Renal cortical epithelial cell (primary cell): ENCODE data around the gene VPS13D. TPM values are rescaled to one million over a fixed set of nuclear protein-coding genes. Genes with fewer than 3 reads are reported as not detected.

Experiments used
- DNase-seq: peaks from one replicate; pipeline ENCODE4 v3.0.0-alpha.2; 2011; ENCODE audit warnings: low read depth
- total RNA-seq: library from RNA; depleted of rRNA; stranded (reverse); fragments of >200 nt; gene quantifications from 2 replicates; pipeline ENCODE4 v1.2.3, GENCODE V29; 2014

Gene VPS13D, protein sequence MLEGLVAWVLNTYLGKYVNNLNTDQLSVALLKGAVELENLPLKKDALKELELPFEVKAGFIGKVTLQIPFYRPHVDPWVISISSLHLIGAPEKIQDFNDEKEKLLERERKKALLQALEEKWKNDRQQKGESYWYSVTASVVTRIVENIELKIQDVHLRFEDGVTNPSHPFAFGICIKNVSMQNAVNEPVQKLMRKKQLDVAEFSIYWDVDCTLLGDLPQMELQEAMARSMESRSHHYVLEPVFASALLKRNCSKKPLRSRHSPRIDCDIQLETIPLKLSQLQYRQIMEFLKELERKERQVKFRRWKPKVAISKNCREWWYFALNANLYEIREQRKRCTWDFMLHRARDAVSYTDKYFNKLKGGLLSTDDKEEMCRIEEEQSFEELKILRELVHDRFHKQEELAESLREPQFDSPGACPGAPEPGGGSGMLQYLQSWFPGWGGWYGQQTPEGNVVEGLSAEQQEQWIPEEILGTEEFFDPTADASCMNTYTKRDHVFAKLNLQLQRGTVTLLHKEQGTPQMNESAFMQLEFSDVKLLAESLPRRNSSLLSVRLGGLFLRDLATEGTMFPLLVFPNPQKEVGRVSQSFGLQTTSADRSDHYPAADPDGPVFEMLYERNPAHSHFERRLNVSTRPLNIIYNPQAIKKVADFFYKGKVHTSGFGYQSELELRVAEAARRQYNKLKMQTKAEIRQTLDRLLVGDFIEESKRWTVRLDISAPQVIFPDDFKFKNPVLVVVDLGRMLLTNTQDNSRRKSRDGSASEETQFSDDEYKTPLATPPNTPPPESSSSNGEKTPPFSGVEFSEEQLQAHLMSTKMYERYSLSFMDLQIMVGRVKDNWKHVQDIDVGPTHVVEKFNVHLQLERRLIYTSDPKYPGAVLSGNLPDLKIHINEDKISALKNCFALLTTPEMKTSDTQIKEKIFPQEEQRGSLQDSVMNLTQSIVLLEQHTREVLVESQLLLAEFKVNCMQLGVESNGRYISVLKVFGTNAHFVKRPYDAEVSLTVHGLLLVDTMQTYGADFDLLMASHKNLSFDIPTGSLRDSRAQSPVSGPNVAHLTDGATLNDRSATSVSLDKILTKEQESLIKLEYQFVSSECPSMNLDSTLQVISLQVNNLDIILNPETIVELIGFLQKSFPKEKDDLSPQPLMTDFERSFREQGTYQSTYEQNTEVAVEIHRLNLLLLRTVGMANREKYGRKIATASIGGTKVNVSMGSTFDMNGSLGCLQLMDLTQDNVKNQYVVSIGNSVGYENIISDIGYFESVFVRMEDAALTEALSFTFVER (N-terminal part only)
- total RNA-seq = 20.0 and 74.1 TPM in 2 replicates

DNA sequence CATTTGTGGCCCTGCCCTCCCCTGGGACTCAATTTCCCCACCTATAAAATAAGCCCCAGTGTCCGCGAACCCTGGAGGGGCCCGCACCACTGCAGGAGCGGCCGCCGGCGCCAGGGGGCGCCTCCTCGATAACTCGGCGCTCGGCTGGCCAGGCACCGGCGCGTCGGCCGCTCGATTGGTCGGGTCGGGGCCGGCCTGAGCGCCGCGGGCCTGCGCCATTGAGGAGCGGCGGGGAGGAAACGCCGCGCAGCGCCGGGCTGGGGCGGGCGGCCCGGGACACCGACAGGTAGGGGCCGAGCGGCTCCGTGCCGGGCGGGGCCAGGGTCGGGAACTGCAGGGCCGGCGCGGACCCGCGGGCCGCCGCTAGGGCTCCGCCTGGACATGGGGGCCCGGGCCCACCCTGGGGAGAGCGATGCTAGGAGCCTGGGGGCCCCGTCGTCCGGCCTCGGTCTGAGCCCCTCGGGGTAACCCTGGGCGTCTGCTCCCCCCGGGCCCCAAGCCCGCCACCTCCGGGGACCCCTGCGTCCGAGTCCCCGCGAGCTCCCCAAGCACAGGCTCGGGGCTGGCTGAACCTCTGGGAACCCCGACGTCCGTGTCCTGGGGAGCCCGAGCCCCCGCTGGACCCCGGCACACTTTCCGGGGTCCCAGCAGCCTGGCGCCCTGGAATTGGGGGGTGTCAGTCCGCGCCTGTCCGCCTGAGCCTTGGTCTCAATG is at the start of gene VPS13D:
TSS of gene VPS13D (plus strand) at position 196 of the 714 bp plus-strand sequence. CDS start 4,237 bp downstream, outside the sequence.
- DNase-seq = peak; percentile 22

DNA sequence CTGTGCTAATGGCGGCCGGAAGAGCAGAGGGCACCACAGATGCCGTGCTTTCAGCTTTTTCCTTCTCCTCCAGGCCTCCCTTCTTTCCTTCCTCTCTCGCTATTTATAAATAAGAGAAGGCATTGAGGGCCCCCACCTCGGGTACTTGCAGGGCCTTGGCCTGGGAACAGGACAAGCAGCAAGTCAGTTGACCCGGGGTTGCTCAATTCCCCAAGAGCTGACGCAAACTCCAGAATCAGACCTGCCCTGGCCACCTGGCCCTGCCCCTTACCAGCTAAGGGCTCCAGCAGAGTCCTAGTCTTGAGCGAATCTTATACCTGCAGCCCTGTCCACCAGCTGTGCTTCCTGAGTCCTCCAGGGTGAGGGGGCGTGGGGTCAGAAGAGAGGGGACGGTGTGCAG is 49.5 kb upstream of the VPS13D start:
- no peak for DNase-seq

DNA sequence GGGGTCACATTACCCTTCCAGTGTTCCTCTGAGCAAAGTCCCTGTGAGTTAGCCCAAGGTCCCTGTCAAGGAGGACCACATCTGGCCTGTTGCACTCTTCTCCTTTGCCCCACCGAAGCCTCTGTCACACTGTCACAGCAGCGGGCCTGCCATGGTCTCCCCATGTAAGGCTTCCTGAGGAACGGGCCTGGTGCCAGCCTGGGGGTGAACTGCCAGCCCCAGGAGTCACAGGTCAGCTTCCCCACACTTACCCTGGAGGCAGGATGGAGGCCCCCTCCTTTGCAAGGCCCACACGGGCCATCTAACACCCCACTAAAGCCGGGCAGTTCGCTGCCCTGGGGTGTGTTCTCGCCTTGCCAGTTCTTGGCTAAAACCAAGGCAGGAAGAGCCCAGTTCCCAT is 48.9 kb upstream of the VPS13D start:
- DNase-seq = no peak

DNA sequence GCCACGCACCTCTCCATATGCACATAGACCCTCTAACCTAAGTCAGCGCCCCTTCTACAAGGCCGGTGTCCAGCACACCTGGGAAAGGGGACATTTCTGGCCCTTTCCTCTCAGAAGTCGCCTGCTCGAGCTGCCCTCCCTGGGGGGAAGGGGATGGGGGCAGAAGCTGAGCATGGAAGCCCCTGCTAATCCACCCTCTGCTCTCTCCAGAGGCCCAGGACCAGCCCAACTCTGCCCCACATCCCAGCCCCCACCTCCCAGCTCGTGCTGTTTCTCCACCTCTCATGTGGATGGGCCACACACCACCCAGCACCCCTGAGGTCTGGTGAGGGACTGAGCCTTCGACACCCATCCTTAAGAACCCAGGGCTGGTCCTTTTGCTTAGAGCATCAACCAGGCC is 48.3 kb upstream of the VPS13D start:
- DNase-seq = no peak

DNA sequence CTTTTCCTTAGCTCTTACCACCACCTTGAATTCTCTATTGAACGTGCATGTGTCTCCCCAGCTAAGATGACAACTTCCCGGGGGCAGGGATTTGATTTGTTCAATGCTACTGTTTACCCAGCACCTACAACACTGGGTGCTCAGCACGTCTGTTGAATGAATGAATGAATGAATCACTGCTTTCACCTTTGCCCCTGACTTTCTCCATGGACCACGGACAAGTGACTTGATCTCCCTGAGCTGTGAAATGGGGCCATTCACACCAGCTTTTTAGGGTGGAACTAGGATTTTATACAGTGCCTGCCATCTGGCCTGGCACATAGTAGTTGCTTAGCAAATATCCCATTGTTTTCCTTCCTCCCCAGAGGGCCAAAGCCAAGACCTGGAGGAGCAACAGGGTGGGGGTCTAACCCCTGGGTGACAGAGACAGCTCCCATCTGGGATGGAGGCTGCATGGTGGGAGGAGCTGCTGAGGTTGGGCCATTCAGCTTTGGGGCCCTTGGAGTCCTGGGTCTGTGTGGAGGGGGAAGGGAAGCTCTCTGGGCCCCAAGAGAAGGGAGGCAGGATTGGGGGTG is 47.3 kb upstream of the VPS13D start:
- DNase-seq = no peak

DNA sequence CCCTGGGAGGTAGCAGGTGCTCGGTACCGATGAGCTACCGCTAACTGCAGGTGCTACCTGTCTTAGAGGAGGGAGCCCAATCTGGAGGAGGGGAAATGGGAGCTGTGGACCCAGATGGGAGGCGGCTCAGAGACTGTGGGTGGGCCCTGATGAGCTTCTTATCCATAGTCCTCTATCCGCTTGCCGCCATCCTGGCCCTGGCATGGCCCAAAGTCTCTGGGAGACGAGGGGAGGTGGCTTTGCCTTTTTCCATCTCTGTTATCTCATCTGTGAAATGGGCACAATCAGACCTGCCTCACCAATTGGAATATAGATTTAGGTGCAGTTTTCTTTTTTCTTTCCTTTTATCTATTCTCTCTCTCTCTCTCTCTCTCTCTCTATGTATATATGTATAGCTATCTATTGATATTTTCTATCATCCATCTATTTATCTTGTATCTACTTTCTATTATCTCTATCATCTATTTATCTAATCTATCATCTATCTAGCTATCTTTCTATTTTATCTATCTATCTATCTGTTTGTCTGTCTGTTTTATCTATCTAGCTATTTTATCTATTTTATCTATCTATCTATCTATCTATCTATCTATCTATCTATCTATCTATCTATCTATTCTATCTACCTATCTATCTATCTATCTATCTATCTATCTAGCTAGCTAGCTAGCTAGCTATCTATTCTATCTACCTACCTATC is 46.6 kb upstream of the VPS13D start:
- no peak for DNase-seq

DNA sequence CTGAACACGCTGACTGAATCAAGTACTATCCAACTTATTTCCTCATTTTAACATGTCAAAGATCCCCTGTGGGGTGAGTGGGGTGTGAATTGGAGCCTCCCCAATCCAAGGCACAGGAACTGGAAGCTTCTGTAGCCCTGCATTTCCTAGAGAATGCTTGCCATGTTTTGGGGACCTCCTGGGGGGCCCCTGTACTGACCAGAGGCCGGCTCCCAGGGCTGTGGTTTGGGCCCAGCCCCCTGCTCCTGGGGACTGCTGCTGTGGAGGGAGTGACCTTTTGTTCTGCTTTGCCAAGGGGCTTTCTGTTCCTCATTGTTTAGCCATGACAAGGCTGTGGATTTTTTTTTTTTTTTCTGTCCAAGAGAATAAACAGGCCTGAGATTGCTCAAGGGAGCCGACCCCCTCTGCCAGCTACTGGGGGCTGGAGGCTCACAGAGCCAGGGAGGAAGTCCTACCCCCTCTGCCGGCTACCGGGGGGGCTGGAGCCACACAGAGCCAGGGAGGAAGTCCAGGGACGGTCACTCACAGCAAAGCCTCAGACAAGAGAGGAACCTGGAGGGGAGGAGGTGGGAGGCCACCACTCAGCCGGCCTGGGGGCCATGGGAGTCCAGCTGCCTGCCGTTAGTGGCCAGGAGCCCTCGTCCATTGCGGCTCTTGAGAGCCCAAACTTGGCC is 45.7 kb upstream of the VPS13D start:
- DNase-seq = peak; percentile 85

DNA sequence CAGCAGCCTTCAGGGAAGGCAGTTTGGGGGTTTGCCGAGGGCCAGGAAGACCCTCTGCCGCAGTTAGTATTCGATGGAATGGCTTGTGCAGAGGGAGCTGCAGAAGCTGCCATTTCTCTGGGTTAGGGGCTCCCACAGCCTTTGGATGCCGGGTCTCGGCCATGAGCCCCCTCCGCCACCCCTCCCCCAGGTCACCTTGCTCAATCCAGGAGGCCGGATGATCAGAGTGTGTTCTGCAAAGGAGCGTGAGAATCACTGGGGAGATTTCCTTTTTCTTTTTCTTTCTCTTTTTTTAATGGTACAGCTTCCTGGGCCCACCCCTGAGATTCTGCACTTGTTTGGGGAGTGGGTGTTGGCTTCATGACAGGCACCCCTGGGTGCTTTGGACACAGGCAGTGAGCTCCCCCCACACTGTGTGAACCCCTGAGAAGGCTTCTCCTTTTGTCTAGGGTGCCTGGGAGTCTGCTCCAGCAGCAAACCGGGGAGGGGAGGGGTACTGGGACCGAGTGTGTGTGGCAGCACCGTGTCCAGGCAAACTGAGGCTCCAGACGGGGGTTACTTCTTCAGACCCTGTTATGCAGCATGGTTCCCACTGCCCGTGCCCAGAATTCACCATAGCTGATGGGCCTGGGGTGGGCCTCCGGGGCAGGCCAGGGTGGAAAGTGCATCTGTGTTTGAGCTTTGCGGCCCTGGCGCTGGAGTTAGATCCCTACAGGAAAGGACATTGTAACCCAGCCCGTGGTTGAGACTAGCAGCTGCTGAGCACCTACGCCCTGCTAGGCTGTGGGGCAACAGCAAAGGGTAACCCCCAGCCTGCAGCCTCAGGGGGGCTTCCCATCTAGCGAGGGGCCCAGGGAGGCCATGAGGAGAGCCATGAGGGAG is 44.6 kb upstream of the VPS13D start:
- DNase-seq = no peak

DNA sequence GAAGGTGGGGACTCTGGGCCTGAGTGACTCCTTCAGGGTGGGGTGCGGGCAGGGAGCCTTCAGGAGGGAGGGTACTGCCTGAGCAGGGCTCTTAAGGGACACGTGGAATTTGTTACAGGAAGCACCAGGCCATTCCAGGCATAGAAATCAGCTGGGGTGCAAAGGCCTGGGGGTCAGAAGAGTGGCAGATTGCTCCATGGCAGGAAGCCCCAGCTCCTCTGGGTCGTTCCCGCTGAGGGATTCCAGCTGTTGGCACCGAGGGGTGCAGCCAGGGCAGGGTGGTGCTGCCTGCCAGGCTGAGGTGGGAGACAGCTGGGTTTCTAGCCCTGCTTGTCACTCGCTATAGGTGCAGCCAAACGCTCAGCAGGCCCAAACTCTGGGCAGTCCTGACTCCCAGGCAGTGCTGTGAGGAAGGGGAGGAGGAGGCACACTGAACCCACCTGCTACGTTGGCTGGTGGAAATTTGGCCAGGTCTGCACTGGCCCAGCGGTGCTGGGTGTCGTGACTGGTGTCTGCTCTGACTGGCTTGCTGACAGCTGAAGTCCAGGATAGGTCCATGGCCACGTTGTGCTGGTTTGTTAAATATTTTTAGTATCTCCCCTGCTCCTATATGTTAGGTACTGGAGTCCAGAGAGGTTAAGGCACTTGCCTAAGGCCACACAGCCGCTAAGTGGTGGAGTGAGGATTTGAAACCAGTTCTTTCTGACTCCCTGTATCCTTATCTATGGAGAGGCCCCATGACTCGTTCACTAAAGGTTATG is 43.7 kb upstream of the VPS13D start:
- DNase-seq = no peak

DNA sequence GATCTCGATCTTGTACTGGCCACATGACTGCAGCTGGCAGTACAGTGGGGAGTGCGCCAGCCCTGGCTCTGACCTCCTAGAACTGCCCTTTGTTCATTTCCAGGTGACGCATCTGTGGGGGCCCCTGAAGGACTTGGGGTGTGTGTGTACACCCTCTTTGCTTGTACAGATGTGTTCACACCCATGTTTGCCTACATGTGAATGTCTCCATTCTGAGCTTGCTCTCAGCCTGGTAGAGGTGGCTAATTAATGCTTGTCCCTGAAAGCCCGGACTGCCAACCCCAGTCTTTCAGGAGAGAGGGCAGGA is 43.2 kb upstream of the VPS13D start:
- DNase-seq = no peak

DNA sequence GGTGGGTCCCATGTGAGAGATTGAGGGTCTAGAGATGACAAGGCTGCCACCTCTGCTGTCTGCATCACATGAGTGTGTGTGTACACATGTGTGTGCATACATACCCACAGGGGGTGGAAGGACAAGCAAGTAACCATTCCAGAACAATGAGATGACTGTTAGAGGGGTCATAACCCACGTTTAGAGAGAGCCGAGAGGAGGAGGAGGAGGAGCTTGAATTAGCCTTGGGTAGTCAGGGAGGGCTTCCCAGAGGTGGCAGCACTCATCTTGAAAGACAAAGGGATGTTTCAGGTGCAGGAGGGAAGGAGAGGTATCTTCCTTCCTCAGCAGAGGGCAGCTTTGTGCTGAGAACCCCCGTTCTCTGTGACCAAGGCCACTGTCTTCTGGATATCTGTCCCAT is 41.7 kb upstream of the VPS13D start:
- no peak for DNase-seq

DNA sequence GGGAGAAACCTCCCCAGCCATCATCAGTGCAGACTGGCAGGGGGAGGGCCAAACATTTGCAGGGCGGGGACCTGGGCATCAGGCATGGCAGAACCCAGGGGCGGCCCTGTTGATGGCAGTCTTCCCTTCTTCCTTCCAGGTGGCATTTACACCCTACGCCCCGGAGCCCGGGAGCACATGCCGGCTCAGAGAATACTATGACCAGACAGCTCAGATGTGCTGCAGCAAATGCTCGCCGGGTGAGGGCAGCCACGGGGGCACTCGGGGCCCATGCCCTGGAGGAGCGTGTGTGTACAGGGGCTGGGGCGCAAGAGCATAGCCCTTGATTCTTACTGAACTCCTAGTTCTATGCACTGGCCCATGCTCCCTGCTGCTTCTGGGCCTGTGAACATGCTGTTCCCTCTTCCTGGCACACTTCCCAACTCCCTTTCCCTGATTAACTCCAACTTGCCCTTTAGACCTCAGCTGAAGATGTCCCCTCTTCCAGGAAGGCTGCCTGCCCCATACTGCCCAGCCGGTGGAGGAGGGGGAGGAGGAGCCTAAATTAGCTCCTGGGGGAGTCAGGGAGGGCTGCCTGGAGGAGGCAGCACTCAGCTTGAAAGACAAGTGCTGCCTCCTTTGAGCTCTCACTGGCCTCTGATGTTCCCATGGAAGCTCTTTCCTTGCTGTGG is 41.0 kb upstream of the VPS13D start:
- no peak for DNase-seq

DNA sequence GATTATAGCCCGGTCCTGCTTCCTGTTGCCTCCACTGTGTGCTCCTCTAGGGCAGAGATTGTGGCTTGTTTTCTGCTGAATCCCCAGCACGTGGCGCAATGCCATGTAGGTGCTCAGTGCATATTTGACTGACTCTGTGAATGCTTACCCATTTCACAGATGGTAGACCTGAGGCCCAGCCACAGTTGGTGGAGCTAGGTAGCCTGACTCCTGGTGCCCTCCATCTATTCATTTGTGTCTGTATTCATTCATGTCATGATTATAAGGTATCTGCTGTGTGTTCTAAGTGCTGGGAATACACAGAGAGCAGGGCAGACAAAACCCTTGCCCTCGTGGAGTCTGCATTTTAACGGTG is 40.5 kb upstream of the VPS13D start:
- no peak for DNase-seq

DNA sequence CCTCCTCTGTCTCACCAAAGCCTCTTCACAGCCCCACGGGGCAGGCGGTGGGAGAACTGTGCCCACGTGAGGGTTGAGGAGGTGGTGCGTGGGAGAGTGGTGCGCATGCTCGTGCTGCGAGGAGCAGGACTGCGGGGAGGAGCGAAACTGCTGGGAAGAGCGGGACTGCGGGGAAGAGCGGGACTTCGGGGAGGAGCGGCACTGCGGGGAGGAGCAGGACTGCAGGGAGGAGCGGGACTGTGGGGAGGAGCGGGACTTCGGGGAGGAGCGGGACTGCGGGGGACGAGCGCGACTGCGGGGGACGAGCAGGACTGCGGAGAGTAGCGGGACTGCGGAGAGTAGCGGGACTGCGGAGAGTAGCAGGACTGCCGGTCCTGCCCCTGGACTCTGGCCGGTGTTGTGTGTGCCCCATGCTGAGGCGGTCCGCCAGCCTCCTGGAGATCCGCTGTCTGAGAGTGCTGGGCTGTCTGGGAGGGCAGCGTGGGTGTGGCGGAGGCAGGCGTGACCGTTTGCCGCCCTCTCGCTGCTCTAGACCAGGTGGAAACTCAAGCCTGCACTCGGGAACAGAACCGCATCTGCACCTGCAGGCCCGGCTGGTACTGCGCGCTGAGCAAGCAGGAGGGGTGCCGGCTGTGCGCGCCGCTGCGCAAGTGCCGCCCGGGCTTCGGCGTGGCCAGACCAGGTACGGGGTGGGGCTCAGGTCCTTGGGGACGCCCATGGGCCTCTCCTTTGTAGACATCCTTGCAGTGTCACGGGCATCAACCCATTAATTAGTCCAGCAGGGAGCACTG is 38.4 kb upstream of the VPS13D start:
- DNase-seq = no peak

DNA sequence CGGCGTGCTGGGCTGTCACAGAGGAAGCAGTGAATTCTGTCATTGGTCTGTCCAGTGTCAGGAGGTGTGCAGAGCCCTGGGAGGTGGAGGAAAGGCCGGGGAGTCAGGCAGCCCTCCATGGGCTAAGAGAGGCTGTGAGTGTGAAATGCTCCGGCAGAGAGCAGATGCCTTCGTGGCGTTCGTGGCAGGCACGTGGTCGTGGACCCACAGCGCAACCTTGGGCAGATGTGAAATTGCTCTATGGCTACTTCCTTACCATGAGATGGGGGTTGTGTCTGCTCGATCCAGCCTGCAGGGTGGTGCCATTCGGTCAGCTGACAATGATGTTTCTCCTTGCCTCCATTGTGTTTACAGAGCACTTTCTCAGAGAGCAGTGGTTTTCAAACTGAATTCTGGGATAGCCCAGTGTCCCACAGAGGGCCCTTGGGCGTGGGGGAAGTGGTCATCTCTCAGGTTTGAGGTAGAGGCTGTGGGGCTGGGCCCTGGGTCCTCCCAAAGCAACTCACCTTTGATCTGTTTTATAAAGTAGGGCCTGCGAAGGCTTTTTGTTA is 35.1 kb upstream of the VPS13D start:
- no peak for DNase-seq

DNA sequence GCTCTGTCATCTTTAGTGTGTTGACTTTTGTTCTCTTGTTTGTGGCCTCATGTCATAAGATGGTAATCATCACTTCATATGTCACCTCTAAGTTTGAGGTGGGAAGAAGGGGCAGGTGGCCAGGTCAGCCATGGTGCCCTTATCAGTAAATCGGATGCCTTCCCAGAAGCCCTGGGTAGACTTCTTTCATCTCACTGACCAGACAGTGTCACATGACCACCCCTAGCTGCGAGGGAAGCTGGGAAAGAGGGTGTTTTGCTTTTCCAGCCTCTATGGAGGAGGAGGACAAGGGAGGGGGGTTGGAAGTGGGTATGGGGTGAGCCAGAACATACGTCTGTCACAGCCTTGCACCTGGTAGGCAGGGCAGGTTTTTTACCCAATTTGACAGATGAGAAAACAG is 34.4 kb upstream of the VPS13D start:
- no peak for DNase-seq
